ENCODE data around the gene CSTA. TPM values are rescaled to one million over a fixed set of nuclear protein-coding genes. Genes with fewer than 3 reads are reported as not detected.

The CSTA gene
- total RNA-seq, 4 donors from 2014 or later = not detected

DNA sequence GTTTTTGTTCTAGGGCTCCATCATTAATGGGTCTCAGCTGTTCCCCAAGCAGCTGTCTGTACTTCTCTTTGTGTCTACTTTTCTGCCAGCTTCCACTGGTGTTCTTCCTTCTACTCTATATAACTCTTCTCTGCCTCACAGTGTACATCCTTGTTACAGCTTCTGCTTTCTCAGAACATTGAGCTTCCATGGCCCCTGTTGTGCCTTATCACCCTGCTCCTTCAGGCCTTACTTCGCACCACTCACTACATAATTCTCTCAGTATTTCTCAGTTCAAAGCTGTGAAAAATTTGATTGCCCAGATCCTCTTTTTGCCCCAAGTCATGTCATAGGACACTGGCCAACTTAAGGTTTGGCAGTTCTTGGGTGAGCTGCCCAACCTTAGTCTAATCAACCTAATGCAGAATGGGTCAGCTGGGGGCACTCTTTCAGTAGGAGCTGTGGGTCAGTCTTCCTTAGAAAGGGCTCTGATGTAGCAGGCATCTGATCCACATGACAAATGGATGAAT lies 28.9 kb downstream of the CSTA start:
- Histone ChIP-seq H3K4me1 (no peaks in the 10 kb centered on the region), H3K27ac (no peak overlapping the region), H3K36me3 (peaks cover 0 to 4% (median 0%) of the 10 kb centered on the region in 3 donors), H3K4me3 (no peak overlapping the region), H3K27me3 (no peaks in the 10 kb centered on the region), H3K9me3 (no peaks in the 10 kb centered on the region)
- no peak for DNase-seq
- TF ChIP-seq CTCF (IDR thresholded peaks at IDR 0.05) = no peak
- no peak for TF ChIP-seq POLR2A (IDR thresholded peaks at IDR 0.05)

- DNase-seq = no peak
- Histone ChIP-seq H3K27me3 (no peaks in the 10 kb centered on the region), H3K27ac (no peak overlapping the region), H3K36me3 (peaks cover 0 to 4% (median 0%) of the 10 kb centered on the region in 3 donors), H3K9me3 (no peaks in the 10 kb centered on the region), H3K4me3 (no peak overlapping the region), H3K4me1 (no peaks in the 10 kb centered on the region)
- no peak for TF ChIP-seq CTCF (IDR thresholded peaks at IDR 0.05)
- no peak for TF ChIP-seq POLR2A (IDR thresholded peaks at IDR 0.05)
Observed at GRCh38 chr3:122355612-122356011, 30.6 kb downstream of the CSTA start.

- Histone ChIP-seq H3K4me1 (no peaks in the 10 kb centered on the region), H3K36me3 (peaks cover 0 to 4% (median 0%) of the 10 kb centered on the region in 3 donors), H3K27ac (no peak overlapping the region), H3K4me3 (no peak overlapping the region), H3K27me3 (no peaks in the 10 kb centered on the region), H3K9me3 (no peaks in the 10 kb centered on the region)
- DNase-seq = peak in 2 of 3 donors; percentile 76 to 83
- TF ChIP-seq CTCF (IDR thresholded peaks at IDR 0.05) = peak in 4 of 6 experiments; percentile 31 to 80 (median 72)
- TF ChIP-seq POLR2A (IDR thresholded peaks at IDR 0.05) = no peak
Observed at GRCh38 chr3:122356402-122356801, 31.4 kb downstream of the CSTA start.

- no peak for TF ChIP-seq POLR2A (IDR thresholded peaks at IDR 0.05)
- no peak for TF ChIP-seq CTCF (IDR thresholded peaks at IDR 0.05)
- Histone ChIP-seq H3K36me3 (peaks cover 0 to 4% (median 0%) of the 10 kb centered on the region in 3 donors), H3K27ac (no peak overlapping the region), H3K27me3 (no peaks in the 10 kb centered on the region), H3K4me1 (peaks cover 0 to 2% (median 0%) of the 10 kb centered on the region in 4 donors), H3K4me3 (no peak overlapping the region), H3K9me3 (no peaks in the 10 kb centered on the region)
- no peak for DNase-seq
Observed at GRCh38 chr3:122357828-122358702, 33.0 kb downstream of the CSTA start.

GRCh38 chr3:122358703-122359032 lies 33.6 kb downstream of the CSTA start:
- peaks cover 0 to 7% (median 0%) of the 10 kb centered on the region in 4 donors for H3K4me1 ChIP-seq
- H3K27me3 ChIP-seq = no peaks in the 10 kb centered on the region
- no peaks in the 10 kb centered on the region for H3K9me3 ChIP-seq
- no peak overlapping the region for H3K27ac ChIP-seq
- no peak overlapping the region for H3K4me3 ChIP-seq
- DNase-seq = no peak
- TF ChIP-seq POLR2A (IDR thresholded peaks at IDR 0.05) = no peak
- TF ChIP-seq CTCF (IDR thresholded peaks at IDR 0.05) = no peak
- H3K36me3 ChIP-seq = peaks cover 0 to 4% (median 0%) of the 10 kb centered on the region in 3 donors
